NCI-H82 treated with DMSO at 0.1 percent for 48 hours (cell line): Measurements from ENCODE around the gene SNTG2.
"Not testable (repeated sequence)": the region's sequence is repeated elsewhere in the genome, so short reads cannot be mapped to it uniquely, and the experiment has no call there.

ENCODE experiments used
- DNase-seq: peaks from one replicate; lab custom pipeline; 2025; ENCODE audit not compliant: unreplicated experiment; lab: John Stamatoyannopoulos, UW

SNTG2 gene

GRCh38 chr2:950080-950966 lies at the start of gene SNTG2:
Gene SNTG2, plus strand, starts transcription at chr2:950849. Its CDS starts 148 bp downstream, at chr2:950997.
- DNase-seq = no peak

- no peak for DNase-seq
Measured at GRCh38 chr2:902584-902983, 48.1 kb upstream of the SNTG2 start.

- DNase-seq = no peak
Measured at GRCh38 chr2:903223-903900, 47.3 kb upstream of the SNTG2 start.

GRCh38 chr2:904246-905024 lies 46.2 kb upstream of the SNTG2 start:
- no peak for DNase-seq

- DNase-seq = no peak
Measured at GRCh38 chr2:905091-905832, 45.4 kb upstream of the SNTG2 start.

GRCh38 chr2:905833-906140 lies 44.9 kb upstream of the SNTG2 start:
- no peak for DNase-seq

GRCh38 chr2:907706-908105 lies 42.9 kb upstream of the SNTG2 start:
- no peak for DNase-seq

- no peak for DNase-seq
Measured at GRCh38 chr2:908568-908967, 42.1 kb upstream of the SNTG2 start.

- DNase-seq = not testable (repeated sequence)
Measured at GRCh38 chr2:909764-910379, 40.8 kb upstream of the SNTG2 start.

GRCh38 chr2:910698-911097 lies 40.0 kb upstream of the SNTG2 start:
- no peak for DNase-seq

GRCh38 chr2:915979-916378 lies 34.7 kb upstream of the SNTG2 start:
- no peak for DNase-seq

GRCh38 chr2:916935-917334 lies 33.7 kb upstream of the SNTG2 start:
- no peak for DNase-seq

- no peak for DNase-seq
Measured at GRCh38 chr2:919672-920071, 31.0 kb upstream of the SNTG2 start.

- DNase-seq = no peak
Measured at GRCh38 chr2:920573-920972, 30.1 kb upstream of the SNTG2 start.

GRCh38 chr2:920999-921398 lies 29.6 kb upstream of the SNTG2 start:
- no peak for DNase-seq

GRCh38 chr2:922185-922584 lies 28.5 kb upstream of the SNTG2 start:
- DNase-seq = no peak

GRCh38 chr2:923832-924601 lies 26.6 kb upstream of the SNTG2 start:
- no peak for DNase-seq

- DNase-seq = no peak
Measured at GRCh38 chr2:924701-925100, 25.9 kb upstream of the SNTG2 start.

GRCh38 chr2:925309-925708 lies 25.3 kb upstream of the SNTG2 start:
- no peak for DNase-seq

- no peak for DNase-seq
Measured at GRCh38 chr2:925711-926110, 24.9 kb upstream of the SNTG2 start.
